ENCODE data around the gene SLC44A1. TPM values are rescaled to one million over a fixed set of nuclear protein-coding genes. Genes with fewer than 3 reads are reported as not detected.

The SLC44A1 gene
- total RNA-seq, 2 experiments from 2014 or later, result 26.6 to 71.6 TPM

- H4K20me1 ChIP-seq (ENCODE audit: insufficient read depth, low read length), result no peaks in the 10 kb centered on the region
- H3K4me3 ChIP-seq (ENCODE audit: low read depth, low read length, poor library complexity, severe bottlenecking), result no peak overlapping the region
- TF ChIP-seq CTCF (conservative IDR thresholded peaks at IDR 0.05; ENCODE audit: low read length) (no peak), EZH2phosphoT487 (IDR thresholded peaks at IDR 0.05; ENCODE audit: borderline replicate concordance, low read depth, low read length) (no peak)
- peaks cover 24% of the 10 kb centered on the region for H3K4me1 ChIP-seq (ENCODE audit: insufficient read depth, low read length, poor library complexity, severe bottlenecking)
- ChIA-PET CTCF (ENCODE audit: unreplicated experiment) (no interaction called here), POLR2A (interaction anchor here (0.5 to 1.2 kb wide), 5 partner anchors 12 to 82 kb away, joined by 3 to 8 read pairs (median 3); no protein-coding TSS in a partner anchor)
- H3K9me2 ChIP-seq (ENCODE audit: insufficient read depth, low read length), result no peaks in the 10 kb centered on the region
- no peak overlapping the region for H2AFZ ChIP-seq (ENCODE audit: low read length)
- H3K27ac ChIP-seq (ENCODE audit: low read depth, low read length, poor library complexity, severe bottlenecking), result no peak overlapping the region
- intact Hi-C loops (cut with micrococcal nuclease; ENCODE audit: unreplicated experiment), result no loop called here
- H3K79me2 ChIP-seq (ENCODE audit: insufficient read depth, low read depth, low read length), result no peaks in the 10 kb centered on the region; the same call in 1 of the 2 replicates
- DNase-seq (ENCODE audit: low spot score), result no peak
- peaks cover 14% of the 10 kb centered on the region; the same call in 1 of the 2 replicates for H3K36me3 ChIP-seq (ENCODE audit: insufficient read depth, low read length)
- H3K4me2 ChIP-seq (ENCODE audit: low read length), result no peak overlapping the region
- BruUV-seq (replicated peaks), result no TSS peak
- no peaks in the 10 kb centered on the region for H3K9me3 ChIP-seq (ENCODE audit: low read length)
Observed at GRCh38 chr9:105328296-105328695, 83.8 kb downstream of the SLC44A1 start.

GRCh38 chr9:105328872-105329718, 84.6 kb downstream of the SLC44A1 start:
- Histone ChIP-seq H3K27ac (ENCODE audit: low read depth, low read length, poor library complexity, severe bottlenecking) (no peak overlapping the region), H3K36me3 (ENCODE audit: insufficient read depth, low read length) (peaks cover 14% of the 10 kb centered on the region; the same call in 1 of the 2 replicates), H3K4me3 (ENCODE audit: low read depth, low read length, poor library complexity, severe bottlenecking) (no peak overlapping the region), H3K4me2 (ENCODE audit: low read length) (no peak overlapping the region), H4K20me1 (ENCODE audit: insufficient read depth, low read length) (no peaks in the 10 kb centered on the region), H3K4me1 (ENCODE audit: insufficient read depth, low read length, poor library complexity, severe bottlenecking) (peaks cover 31% of the 10 kb centered on the region), H2AFZ (ENCODE audit: low read length) (no peak overlapping the region), H3K9me2 (ENCODE audit: insufficient read depth, low read length) (no peaks in the 10 kb centered on the region), H3K79me2 (ENCODE audit: insufficient read depth, low read depth, low read length) (no peaks in the 10 kb centered on the region; the same call in 1 of the 2 replicates), H3K9me3 (ENCODE audit: low read length) (no peaks in the 10 kb centered on the region)
- intact Hi-C loops (cut with micrococcal nuclease; ENCODE audit: unreplicated experiment), result no loop called here
- DNase-seq (ENCODE audit: low spot score), result no peak
- TF ChIP-seq CTCF (conservative IDR thresholded peaks at IDR 0.05; ENCODE audit: low read length), result no peak
- TF ChIP-seq EZH2phosphoT487 (IDR thresholded peaks at IDR 0.05; ENCODE audit: borderline replicate concordance, low read depth, low read length), result no peak
- CTCF ChIA-PET (ENCODE audit: unreplicated experiment), result no interaction called here
- POLR2A ChIA-PET, result interaction anchor here (0.5 to 3.3 kb wide), 4 partner anchors 11 to 83 kb away, joined by 3 to 23 read pairs (median 10); no protein-coding TSS in a partner anchor
- BruUV-seq (replicated peaks), result no TSS peak

DNA sequence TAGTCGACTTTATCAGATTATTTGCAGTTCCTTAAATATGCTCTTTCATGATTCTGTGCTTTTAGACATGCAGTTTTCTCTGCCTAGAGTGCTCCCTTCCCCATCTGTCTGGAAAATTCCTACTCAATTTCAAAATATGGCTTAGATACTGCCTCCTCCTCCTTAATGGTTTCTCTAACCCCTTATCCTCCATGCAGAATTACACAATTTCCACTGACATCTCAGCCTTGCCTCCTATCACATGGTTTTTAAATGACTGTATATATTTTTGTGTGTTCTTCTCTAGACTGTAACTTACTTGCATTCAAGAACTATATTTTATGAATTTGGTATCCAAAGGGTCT, 85.2 kb downstream of the SLC44A1 start:
- DNase-seq (ENCODE audit: low spot score), result no peak
- no peaks in the 10 kb centered on the region; the same call in 1 of the 2 replicates for H3K79me2 ChIP-seq (ENCODE audit: insufficient read depth, low read depth, low read length)
- TF ChIP-seq EZH2phosphoT487 (IDR thresholded peaks at IDR 0.05; ENCODE audit: borderline replicate concordance, low read depth, low read length) (no peak), CTCF (conservative IDR thresholded peaks at IDR 0.05; ENCODE audit: low read length) (no peak)
- no peaks in the 10 kb centered on the region for H4K20me1 ChIP-seq (ENCODE audit: insufficient read depth, low read length)
- H2AFZ ChIP-seq (ENCODE audit: low read length), result no peak overlapping the region
- H3K4me3 ChIP-seq (ENCODE audit: low read depth, low read length, poor library complexity, severe bottlenecking), result no peak overlapping the region
- POLR2A ChIA-PET, result interaction anchor here (1.4 to 3.3 kb wide), 3 partner anchors 12 to 56 kb away, joined by 3 to 23 read pairs (median 13); no protein-coding TSS in a partner anchor
- peaks cover 10% of the 10 kb centered on the region; the same call in 1 of the 2 replicates for H3K36me3 ChIP-seq (ENCODE audit: insufficient read depth, low read length)
- intact Hi-C loops (cut with micrococcal nuclease; ENCODE audit: unreplicated experiment), result loop anchor here (5.0 kb wide), 2 partner anchors 58 to 72 kb away; no protein-coding TSS in a partner anchor
- H3K27ac ChIP-seq (ENCODE audit: low read depth, low read length, poor library complexity, severe bottlenecking), result peak overlapping the region; percentile 43
- peaks cover 37% of the 10 kb centered on the region for H3K4me1 ChIP-seq (ENCODE audit: insufficient read depth, low read length, poor library complexity, severe bottlenecking)
- CTCF ChIA-PET (ENCODE audit: unreplicated experiment), result no interaction called here
- no peaks in the 10 kb centered on the region for H3K9me2 ChIP-seq (ENCODE audit: insufficient read depth, low read length)
- peak overlapping the region; percentile 55 for H3K4me2 ChIP-seq (ENCODE audit: low read length)
- BruUV-seq (replicated peaks), result no TSS peak
- no peaks in the 10 kb centered on the region for H3K9me3 ChIP-seq (ENCODE audit: low read length)

All from OCI-LY7 (cell line).